GM12864 (cell line): Measurements from ENCODE around the gene TBX2.

Experiments used
- DNase-seq: peaks from one replicate; pipeline ENCODE4 v3.0.0-alpha.2; 2011; ENCODE audit warnings: low read depth
- H3K4me3 ChIP-seq: 2 replicates; pipeline ENCODE4 v1.5.1; 2011; ENCODE audit warnings: mild to moderate bottlenecking, low read depth, low read length, control low read depth
- CTCF ChIP-seq: IDR thresholded peaks from 2 replicates; pipeline ENCODE4 v1.5.1; 2011; ENCODE audit warnings: low read depth, mild to moderate bottlenecking, moderate library complexity, low read length, control low read depth, inconsistent platforms; ENCODE audit errors: missing control alignments

The TBX2 gene

GRCh38 chr17:61410141-61411010 lies 10.7 kb downstream of the TBX2 start:
- no peak overlapping the region; the same call in 1 of the 2 replicates for H3K4me3 ChIP-seq
- TF ChIP-seq CTCF = peak; percentile 57
- no peak for DNase-seq

- no peak for DNase-seq
- H3K4me3 ChIP-seq = peak overlapping the region; percentile 61
- no peak for TF ChIP-seq CTCF
These were observed 11.3 kb downstream of the TBX2 start for GRCh38 chr17:61411011-61411260.

GRCh38 chr17:61411261-61412142 lies 11.9 kb downstream of the TBX2 start:
- peak overlapping the region; percentile 61 for H3K4me3 ChIP-seq
- DNase-seq = no peak
- peak; percentile 6 for TF ChIP-seq CTCF

GRCh38 chr17:61412143-61412859 lies 12.7 kb downstream of the TBX2 start:
- DNase-seq = no peak
- peak; percentile 92 for TF ChIP-seq CTCF
- peak overlapping the region; percentile 61 for H3K4me3 ChIP-seq

- peak overlapping the region; percentile 61 for H3K4me3 ChIP-seq
- DNase-seq = no peak
- TF ChIP-seq CTCF = no peak
These were observed 13.4 kb downstream of the TBX2 start for GRCh38 chr17:61412860-61413660.

GRCh38 chr17:61413661-61414126 lies 14.1 kb downstream of the TBX2 start:
- DNase-seq = no peak
- H3K4me3 ChIP-seq = no peak overlapping the region
- no peak for TF ChIP-seq CTCF
